Measurements from ENCODE around the gene EPM2A. TPM values are rescaled to one million over a fixed set of nuclear protein-coding genes. Genes with fewer than 3 reads are reported as not detected.

Gene EPM2A
- total RNA-seq, 2 experiments from 2014 or later: 34.9 to 39.2 TPM

GRCh38 chr6:145733810-145734209 lies 1.5 kb downstream of the EPM2A start:
- Histone ChIP-seq H2AFZ (ENCODE audit: low read length) (peak overlapping the region; percentile 84; the same call in 1 of the 2 replicates), H3K79me2 (ENCODE audit: insufficient read depth, low read depth, low read length) (peaks cover 47% of the 10 kb centered on the region; the same call in 1 of the 2 replicates), H4K20me1 (ENCODE audit: insufficient read depth, low read length) (no peaks in the 10 kb centered on the region), H3K4me2 (ENCODE audit: low read length) (peak overlapping the region; percentile 92), H3K27ac (ENCODE audit: low read depth, low read length, poor library complexity, severe bottlenecking) (peak overlapping the region; percentile 86), H3K4me3 (ENCODE audit: low read depth, low read length, poor library complexity, severe bottlenecking) (peak overlapping the region; percentile 91), H3K4me1 (ENCODE audit: insufficient read depth, low read length, poor library complexity, severe bottlenecking) (peaks cover 21% of the 10 kb centered on the region), H3K36me3 (ENCODE audit: insufficient read depth, low read length) (peaks cover 26% of the 10 kb centered on the region), H3K9me2 (ENCODE audit: insufficient read depth, low read length) (no peaks in the 10 kb centered on the region), H3K9me3 (ENCODE audit: low read length) (peaks cover 21% of the 10 kb centered on the region)
- CTCF ChIA-PET (ENCODE audit: unreplicated experiment): interaction anchor here (1.0 kb wide), 1 partner anchor 16 kb away, joined by 3 read pairs; no protein-coding TSS in a partner anchor
- no peak for TF ChIP-seq CTCF (conservative IDR thresholded peaks at IDR 0.05; ENCODE audit: low read length)
- TF ChIP-seq EZH2phosphoT487 (IDR thresholded peaks at IDR 0.05; ENCODE audit: borderline replicate concordance, low read depth, low read length): no peak
- no TSS peak for BruUV-seq (replicated peaks)
- intact Hi-C loops (cut with micrococcal nuclease; ENCODE audit: unreplicated experiment): loop anchor here (2.0 to 10.0 kb wide), 3 partner anchors 223 to 1519 kb away; partner anchors contain the start of gene SHPRH
- POLR2A ChIA-PET: interaction anchor here (1.0 to 2.7 kb wide), 5 partner anchors 10 to 231 kb away, joined by 3 to 17 read pairs (median 4); no protein-coding TSS in a partner anchor
- DNase-seq (ENCODE audit: low spot score): peak; percentile 35

GRCh38 chr6:145733207-145733606 lies 2.1 kb downstream of the EPM2A start:
- Histone ChIP-seq H3K79me2 (ENCODE audit: insufficient read depth, low read depth, low read length) (peaks cover 47% of the 10 kb centered on the region; the same call in 1 of the 2 replicates), H3K9me2 (ENCODE audit: insufficient read depth, low read length) (no peaks in the 10 kb centered on the region), H3K9me3 (ENCODE audit: low read length) (peaks cover 26% of the 10 kb centered on the region), H3K4me1 (ENCODE audit: insufficient read depth, low read length, poor library complexity, severe bottlenecking) (peaks cover 21% of the 10 kb centered on the region), H3K4me2 (ENCODE audit: low read length) (peak overlapping the region; percentile 92; the same call in 1 of the 2 replicates), H3K36me3 (ENCODE audit: insufficient read depth, low read length) (peaks cover 32% of the 10 kb centered on the region), H3K27ac (ENCODE audit: low read depth, low read length, poor library complexity, severe bottlenecking) (no peak overlapping the region), H2AFZ (ENCODE audit: low read length) (no peak overlapping the region), H4K20me1 (ENCODE audit: insufficient read depth, low read length) (no peaks in the 10 kb centered on the region), H3K4me3 (ENCODE audit: low read depth, low read length, poor library complexity, severe bottlenecking) (no peak overlapping the region)
- ChIA-PET CTCF (ENCODE audit: unreplicated experiment) (interaction anchor here (1.0 kb wide), 1 partner anchor 17 kb away, joined by 3 read pairs; no protein-coding TSS in a partner anchor), POLR2A (interaction anchor here (1.0 to 1.1 kb wide), 3 partner anchors 130 to 232 kb away, joined by 3 to 6 read pairs (median 3); no protein-coding TSS in a partner anchor)
- intact Hi-C loops (cut with micrococcal nuclease; ENCODE audit: unreplicated experiment): loop anchor here (10.0 kb wide), 1 partner anchor 1518 kb away; no protein-coding TSS in a partner anchor
- no peak for DNase-seq (ENCODE audit: low spot score)
- TF ChIP-seq CTCF (conservative IDR thresholded peaks at IDR 0.05; ENCODE audit: low read length) (peak; percentile 51; the same call in 1 of the 2 replicates), EZH2phosphoT487 (IDR thresholded peaks at IDR 0.05; ENCODE audit: borderline replicate concordance, low read depth, low read length) (no peak)
- BruUV-seq (replicated peaks): no TSS peak

GRCh38 chr6:145731447-145731846 lies 3.9 kb downstream of the EPM2A start:
- Histone ChIP-seq H3K9me2 (ENCODE audit: insufficient read depth, low read length) (no peaks in the 10 kb centered on the region), H3K79me2 (ENCODE audit: insufficient read depth, low read depth, low read length) (peaks cover 51% of the 10 kb centered on the region; the same call in 1 of the 2 replicates), H4K20me1 (ENCODE audit: insufficient read depth, low read length) (no peaks in the 10 kb centered on the region), H3K4me2 (ENCODE audit: low read length) (no peak overlapping the region), H3K4me1 (ENCODE audit: insufficient read depth, low read length, poor library complexity, severe bottlenecking) (peaks cover 11% of the 10 kb centered on the region), H3K9me3 (ENCODE audit: low read length) (peaks cover 36% of the 10 kb centered on the region), H3K36me3 (ENCODE audit: insufficient read depth, low read length) (peaks cover 44% of the 10 kb centered on the region), H3K27ac (ENCODE audit: low read depth, low read length, poor library complexity, severe bottlenecking) (no peak overlapping the region), H3K4me3 (ENCODE audit: low read depth, low read length, poor library complexity, severe bottlenecking) (no peak overlapping the region), H2AFZ (ENCODE audit: low read length) (no peak overlapping the region)
- POLR2A ChIA-PET: interaction anchor here (0.8 kb wide), 1 partner anchor 453 kb away, joined by 6 read pairs; no protein-coding TSS in a partner anchor
- no TSS peak for BruUV-seq (replicated peaks)
- CTCF ChIA-PET (ENCODE audit: unreplicated experiment): no interaction called here
- intact Hi-C loops (cut with micrococcal nuclease; ENCODE audit: unreplicated experiment): loop anchor here (10.0 kb wide), 1 partner anchor 1517 kb away; no protein-coding TSS in a partner anchor
- TF ChIP-seq EZH2phosphoT487 (IDR thresholded peaks at IDR 0.05; ENCODE audit: borderline replicate concordance, low read depth, low read length): no peak
- TF ChIP-seq CTCF (conservative IDR thresholded peaks at IDR 0.05; ENCODE audit: low read length): no peak
- DNase-seq (ENCODE audit: low spot score): no peak

Measured in OCI-LY7 (cell line).